IMR-90 (cell line): Measurements from ENCODE around the gene MPPED2. TPM values are rescaled to one million over a fixed set of nuclear protein-coding genes. Genes with fewer than 3 reads are reported as not detected.

ENCODE experiments used
- ATAC-seq: fragments of 200-7000 bp; cut with Tn5 transposase; 2 replicates; pipeline ENCODE4 v1.9.1; 2020; ENCODE audit warnings: low read depth, mild to moderate bottlenecking, moderate library complexity
- BruUV-seq: library from RNA; stranded (reverse); fragments of 400-500 nt; replicated peaks from 2 replicates; lab custom pipeline; 2021; lab: Mats Ljungman, UMichigan
- CTCF ChIA-PET: fragments of 300-600 bp; formaldehyde crosslinking; extraction: SDS; loops from one replicate; lab custom pipeline; 2021; ENCODE audit warnings: antibody characterized with exemption; lab: Yijun Ruan, JAX
- POLR2A ChIA-PET: fragments of 300-600 bp; sonication (Branson Sonifier 250); formaldehyde crosslinking; loops from one replicate; lab custom pipeline; 2022; ENCODE audit warnings: antibody characterized with exemption; ENCODE audit not compliant: unreplicated experiment; lab: Charles Lee
- DNase-seq: peaks from one replicate; pipeline ENCODE4 v3.0.0; 2013
- H2AFZ ChIP-seq: replicated peaks from 2 replicates; pipeline ENCODE3; 2013; ENCODE audit warnings: low read length, mild to moderate bottlenecking; ENCODE audit not compliant: poor library complexity
- H2AK5ac ChIP-seq: 2 replicates; pipeline ENCODE4 v1.6.1; 2013; ENCODE audit warnings: low read depth, low read length, inconsistent platforms
- H2AK9ac ChIP-seq: replicated peaks from 2 replicates; pipeline ENCODE3; 2013; ENCODE audit warnings: mild to moderate bottlenecking, low read depth, low read length, moderate library complexity; ENCODE audit not compliant: poor library complexity
- H2BK120ac ChIP-seq: 2 replicates; pipeline ENCODE4 v1.6.1; 2013; ENCODE audit warnings: low read depth, low read length, inconsistent platforms
- H2BK15ac ChIP-seq: 3 replicates; pipeline ENCODE4 v1.6.1; 2013; ENCODE audit warnings: low read depth, low read length, inconsistent platforms
- H2BK20ac ChIP-seq: 2 replicates; pipeline ENCODE4 v1.6.1; 2013; ENCODE audit warnings: low read depth, mild to moderate bottlenecking, inconsistent platforms, low read length, moderate library complexity
- H2BK5ac ChIP-seq: 2 replicates; pipeline ENCODE4 v1.6.1; 2013; ENCODE audit warnings: mild to moderate bottlenecking, low read depth, low read length, inconsistent platforms; ENCODE audit not compliant: poor library complexity, severe bottlenecking
- H3K14ac ChIP-seq: replicated peaks from 2 replicates; pipeline ENCODE4 v1.6.1; 2013; ENCODE audit warnings: low read depth, low read length, inconsistent platforms
- H3K18ac ChIP-seq: 2 replicates; pipeline ENCODE4 v1.6.1; 2013; ENCODE audit warnings: low read depth, low read length, control low read depth
- H3K23ac ChIP-seq: 2 replicates; pipeline ENCODE4 v1.6.1; 2013; ENCODE audit warnings: low read depth, low read length, inconsistent platforms
- H3K27ac ChIP-seq: 2 replicates; pipeline ENCODE4 v1.5.1; 2013; ENCODE audit warnings: mild to moderate bottlenecking, control low read depth, low read length; ENCODE audit not compliant: insufficient read depth
- H3K27me3 ChIP-seq: 2 replicates; pipeline ENCODE4 v1.6.1; 2013; ENCODE audit warnings: low read length; ENCODE audit not compliant: control insufficient read depth, insufficient read depth
- H3K36me3 ChIP-seq: 2 replicates; pipeline ENCODE4 v1.6.1; 2013; ENCODE audit warnings: low read length, mixed read lengths; ENCODE audit not compliant: control insufficient read depth, insufficient read depth
- H3K4ac ChIP-seq: 2 replicates; pipeline ENCODE4 v1.6.1; 2013; ENCODE audit warnings: low read depth, low read length, inconsistent platforms
- H3K4me1 ChIP-seq: 2 replicates; pipeline ENCODE4 v1.6.1; 2013; ENCODE audit warnings: low read length, mixed read lengths; ENCODE audit not compliant: control insufficient read depth, insufficient read depth
- H3K4me2 ChIP-seq: 2 replicates; pipeline ENCODE4 v1.6.1; 2013; ENCODE audit warnings: low read depth, mild to moderate bottlenecking, control low read depth, low read length, moderate library complexity
- H3K4me3 ChIP-seq: 2 replicates; pipeline ENCODE4 v1.5.1; 2013; ENCODE audit warnings: low read depth, mild to moderate bottlenecking, control low read depth, low read length, moderate library complexity; ENCODE audit not compliant: insufficient read depth
- H3K56ac ChIP-seq: 2 replicates; pipeline ENCODE4 v1.6.1; 2013; ENCODE audit warnings: low read length, inconsistent platforms; ENCODE audit not compliant: insufficient read depth; ENCODE audit errors: extremely low read depth
- H3K79me1 ChIP-seq, 2 experiments: 2 replicates each; pipeline ENCODE4 v1.6.1; 2013; ENCODE audit warnings: low read length in 2 of 2, inconsistent platforms in 1 of 2, low read depth in 1 of 2
- H3K9ac ChIP-seq: 2 replicates; pipeline ENCODE4 v1.6.1; 2013; ENCODE audit warnings: low read depth, low read length, control low read depth
- H3K9me1 ChIP-seq: 2 replicates; pipeline ENCODE4 v1.6.1; 2013; ENCODE audit warnings: low read length, inconsistent platforms; ENCODE audit not compliant: insufficient read depth
- H3K9me3 ChIP-seq: 2 replicates; pipeline ENCODE4 v1.6.1; 2013; ENCODE audit warnings: low read length; ENCODE audit not compliant: control insufficient read depth, insufficient read depth
- H4K20me1 ChIP-seq: 2 replicates; pipeline ENCODE4 v1.6.1; 2013; ENCODE audit warnings: low read length, inconsistent platforms; ENCODE audit not compliant: insufficient read depth
- H4K5ac ChIP-seq: 2 replicates; pipeline ENCODE4 v1.6.1; 2013; ENCODE audit warnings: mild to moderate bottlenecking, low read depth, low read length, control low read depth
- H4K8ac ChIP-seq, 2 experiments: 2 replicates each; pipeline ENCODE4 v1.6.1; 2013; ENCODE audit warnings: low read depth in 2 of 2, low read length in 2 of 2, control low read depth in 1 of 2, inconsistent platforms in 1 of 2
- H4K91ac ChIP-seq: 2 replicates; pipeline ENCODE4 v1.6.1; 2013; ENCODE audit warnings: low read depth, low read length, inconsistent platforms; ENCODE audit not compliant: insufficient read depth
- CEBPB ChIP-seq: IDR thresholded peaks from 2 replicates; pipeline ENCODE4 v1.6.1; 2012; ENCODE audit warnings: low read depth, low read length, improper control_type of control experiment
- CHD1 ChIP-seq: IDR thresholded peaks from 2 replicates; pipeline ENCODE4 v1.6.1; 2012; ENCODE audit warnings: low read depth, low read length, improper control_type of control experiment
- MXI1 ChIP-seq: IDR thresholded peaks from 2 replicates; pipeline ENCODE4 v1.6.1; 2012; ENCODE audit warnings: low read depth, mild to moderate bottlenecking, low read length, moderate library complexity, borderline replicate concordance
- NFE2L2 ChIP-seq: fragments of 150-350 bp; IDR thresholded peaks from 2 replicates; pipeline ENCODE4 v1.6.1; 2016; ENCODE audit warnings: low read depth, mild to moderate bottlenecking, low read length
- RAD21 ChIP-seq: IDR thresholded peaks from 2 replicates; pipeline ENCODE4 v1.6.1; 2012; ENCODE audit warnings: low read length, improper control_type of control experiment
- WGBS, 2 experiments: methylation state at CpG; one replicate each; pipeline versions ENCODE4 v1.1.5 to v1.1.7; 2013; ENCODE audit warnings: missing lambda C conversion rate in 2 of 2; ENCODE audit not compliant: insufficient read length in 1 of 2; ENCODE audit errors: extremely low coverage in 2 of 2; 5-methylcytosine and 5-hydroxymethylcytosine counted together
- dilution Hi-C: fragments of 300-500 bp; cut with HindIII; formaldehyde crosslinking; loops from one replicate; pipeline ENCODE4 v1.14.3; 2018; ENCODE audit warnings: low sequenced_read_pairs; ENCODE audit not compliant: unreplicated experiment
- in situ Hi-C: fragments of 300-500 bp; cut with MboI; formaldehyde crosslinking; loops from 3 replicates; pipeline ENCODE4 v1.14.3; 2019; ENCODE audit warnings: low sequenced_read_pairs, inconsistent platforms, mixed read lengths
- intact Hi-C: fragments of 100-400 bp; cut with micrococcal nuclease; formaldehyde crosslinking; loops from 2 replicates; pipeline ENCODE4 v1.10.0; 2022
- polyA plus RNA-seq, 3 experiments: library from polyadenylated mRNA; depleted of rRNA; stranded (reverse); fragments of >200 nt; gene quantifications; 2 replicates each; pipeline ENCODE4 v1.2.3, GENCODE V29; 2012; ENCODE audit warnings: low replicate concordance in 1 of 3
- total RNA-seq: library from RNA; depleted of rRNA; stranded (reverse); fragments of >200 nt; gene quantifications from 2 replicates; pipeline ENCODE4 v1.2.3, GENCODE V29; 2012

MPPED2 gene
- total and polyA plus RNA-seq, 2 of the 4 experiments (the other 2 are of a cell fraction), result 0.10 TPM; not detected in 1

- no peak for ATAC-seq
- WGBS, 2 experiments, result no CpG with 5 or more reads among the region's 10 CpGs
Observed at GRCh38 chr11:30565027-30565426, 21.1 kb downstream of the MPPED2 start.

More at GRCh38 chr11:30565027-30565426, 21.1 kb downstream of the MPPED2 start:
- BruUV-seq, result no TSS peak
- H2AFZ ChIP-seq, result no peak overlapping the region
- dilution Hi-C loops (no loop called here), intact Hi-C loops (no loop called here), in situ Hi-C loops (no loop called here)
- H2BK5ac ChIP-seq, result no peak overlapping the region
- H3K9me3 ChIP-seq, result no peaks in the 10 kb centered on the region
- H3K79me1 ChIP-seq, result no peaks in the 10 kb centered on the region
- H3K9me1 ChIP-seq, result no peaks in the 10 kb centered on the region
- H3K23ac ChIP-seq, result no peak overlapping the region
- no peak overlapping the region for H2BK120ac ChIP-seq
- H3K4me2 ChIP-seq, result no peak overlapping the region
- H3K14ac ChIP-seq, result no peak overlapping the region
- no peaks in the 10 kb centered on the region for H3K4me1 ChIP-seq
- H3K9ac ChIP-seq, result no peak overlapping the region
- no peaks in the 10 kb centered on the region for H4K20me1 ChIP-seq
- no peak overlapping the region for H2BK20ac ChIP-seq
- no peak overlapping the region for H4K5ac ChIP-seq
- no peak for DNase-seq
- no peaks in the 10 kb centered on the region for H3K36me3 ChIP-seq
- no peak overlapping the region for H3K4me3 ChIP-seq
- no peak overlapping the region for H2AK9ac ChIP-seq
- H3K27me3 ChIP-seq, result no peaks in the 10 kb centered on the region
- CTCF ChIA-PET, result no interaction called here
- no peak overlapping the region for H4K91ac ChIP-seq
- H2AK5ac ChIP-seq, result no peak overlapping the region
- POLR2A ChIA-PET, result no interaction called here
- TF ChIP-seq CHD1 (no peak), CEBPB (no peak), MXI1 (no peak), RAD21 (no peak), NFE2L2 (no peak)
- H4K8ac ChIP-seq, result no peak overlapping the region
- no peak overlapping the region for H3K56ac ChIP-seq
- H3K4ac ChIP-seq, result no peak overlapping the region
- no peak overlapping the region for H3K18ac ChIP-seq
- no peak overlapping the region for H3K27ac ChIP-seq
- no peak overlapping the region for H2BK15ac ChIP-seq
